ENCODE results near the gene ZSWIM1. TPM values are rescaled to one million over a fixed set of nuclear protein-coding genes. Genes with fewer than 3 reads are reported as not detected.
A peak's percentile ranks its signal among the peaks of the same experiment; 100 is the strongest.
"Not testable (repeated sequence)": the region's sequence is repeated elsewhere in the genome, so short reads cannot be mapped to it uniquely, and the experiment has no call there.

ZSWIM1 gene
- polyA plus RNA-seq, 1 donor from 2014 or later: 5.8 TPM

GRCh38 chr20:45918182-45918737, 37.2 kb downstream of the ZSWIM1 start:
- Mint-ChIP-seq H3K4me3 (no peak overlapping the region), H3K27ac (peak overlapping the region in 1 of 3 donors; percentile 27), H3K36me3 (no peaks in the 10 kb centered on the region), H3K4me1 (no peaks in the 10 kb centered on the region), H3K27me3 (peaks cover 7% of the 10 kb centered on the region), H3K9me3 (no peaks in the 10 kb centered on the region)

DNA sequence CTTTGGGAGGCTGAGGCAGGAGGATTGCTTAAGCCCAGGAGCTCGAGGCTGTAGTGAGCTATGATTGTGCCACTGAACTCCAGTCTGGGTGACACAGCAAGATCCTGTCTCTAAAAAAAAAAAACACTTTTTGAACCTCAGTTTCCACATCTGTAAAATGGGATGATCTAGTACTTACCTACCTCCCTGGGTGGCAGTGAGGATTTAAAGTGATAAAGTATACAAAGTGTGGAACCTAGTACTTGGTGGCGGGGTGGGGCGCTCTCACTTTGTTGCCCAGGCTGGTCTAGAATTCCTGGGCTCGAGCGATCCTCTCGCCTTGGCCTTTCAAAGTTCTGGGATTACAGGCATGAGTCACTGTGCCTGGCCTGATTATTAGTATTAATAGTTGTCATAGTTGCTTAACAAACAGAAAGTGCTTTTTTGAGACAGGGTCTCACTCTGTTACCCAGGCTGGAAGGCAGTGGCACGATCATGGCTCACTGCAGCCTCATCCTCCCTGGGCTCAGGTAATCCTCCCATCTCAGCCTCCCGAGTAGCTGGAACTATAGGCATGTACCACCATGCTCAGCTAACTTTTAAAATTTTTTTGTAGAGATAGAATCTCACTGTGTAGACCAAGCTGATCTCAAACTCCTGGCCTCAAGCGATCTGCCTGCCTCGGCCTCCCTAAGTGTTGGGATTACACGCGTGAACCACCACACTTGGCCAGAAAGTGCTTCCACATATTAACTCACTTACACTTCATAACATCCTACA, 37.9 kb downstream of the ZSWIM1 start:
- Mint-ChIP-seq H3K36me3 (no peaks in the 10 kb centered on the region), H3K27me3 (peaks cover 7% of the 10 kb centered on the region), H3K27ac (peak overlapping the region in 1 of 3 donors; percentile 27), H3K4me1 (no peaks in the 10 kb centered on the region), H3K9me3 (no peaks in the 10 kb centered on the region), H3K4me3 (no peak overlapping the region)

DNA sequence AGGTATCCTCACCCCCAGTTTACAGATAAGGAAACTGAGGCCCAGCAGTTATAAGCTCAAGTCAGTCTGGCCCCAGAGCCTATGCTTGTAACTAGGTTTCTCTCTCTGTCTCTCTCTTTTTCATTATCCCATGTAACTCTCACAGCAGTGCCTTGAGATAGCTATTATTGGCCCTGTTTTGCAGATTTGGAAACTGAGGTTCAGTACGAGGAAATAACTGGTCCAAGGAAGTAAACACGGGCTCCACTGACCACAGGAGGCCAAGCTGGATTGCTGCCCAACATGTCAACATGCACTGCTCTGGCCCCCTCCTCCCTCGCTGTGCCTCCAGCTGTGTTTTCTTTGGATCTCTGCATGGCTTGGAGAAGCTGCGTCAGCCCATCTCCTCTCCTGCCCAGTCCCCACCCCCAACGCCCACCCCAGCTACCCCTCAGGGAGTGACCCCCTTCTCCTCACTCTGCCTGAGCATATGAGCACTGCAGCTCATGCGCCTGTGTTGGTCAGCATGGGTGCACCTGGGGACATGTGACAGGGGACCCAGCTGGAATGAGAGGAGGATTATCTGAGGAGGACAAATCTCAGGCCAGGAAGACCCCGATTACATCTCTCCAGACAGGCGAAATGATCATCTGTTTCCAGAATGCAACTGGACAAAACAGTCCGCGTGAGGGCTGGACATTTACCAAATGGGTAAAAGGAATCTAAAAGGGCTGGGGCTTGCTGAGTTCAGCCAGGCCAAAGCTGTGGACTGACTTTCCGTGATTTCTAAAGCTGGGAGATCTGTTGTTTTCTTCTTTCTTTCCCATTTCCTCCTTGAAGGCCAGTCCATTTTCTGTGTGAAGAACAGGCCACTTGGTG, 38.7 kb downstream of the ZSWIM1 start:
- Mint-ChIP-seq H3K27me3 (peaks cover 7% of the 10 kb centered on the region), H3K4me1 (no peaks in the 10 kb centered on the region), H3K9me3 (no peaks in the 10 kb centered on the region), H3K36me3 (no peaks in the 10 kb centered on the region), H3K4me3 (no peak overlapping the region), H3K27ac (peak overlapping the region in 1 of 3 donors; percentile 59)

DNA sequence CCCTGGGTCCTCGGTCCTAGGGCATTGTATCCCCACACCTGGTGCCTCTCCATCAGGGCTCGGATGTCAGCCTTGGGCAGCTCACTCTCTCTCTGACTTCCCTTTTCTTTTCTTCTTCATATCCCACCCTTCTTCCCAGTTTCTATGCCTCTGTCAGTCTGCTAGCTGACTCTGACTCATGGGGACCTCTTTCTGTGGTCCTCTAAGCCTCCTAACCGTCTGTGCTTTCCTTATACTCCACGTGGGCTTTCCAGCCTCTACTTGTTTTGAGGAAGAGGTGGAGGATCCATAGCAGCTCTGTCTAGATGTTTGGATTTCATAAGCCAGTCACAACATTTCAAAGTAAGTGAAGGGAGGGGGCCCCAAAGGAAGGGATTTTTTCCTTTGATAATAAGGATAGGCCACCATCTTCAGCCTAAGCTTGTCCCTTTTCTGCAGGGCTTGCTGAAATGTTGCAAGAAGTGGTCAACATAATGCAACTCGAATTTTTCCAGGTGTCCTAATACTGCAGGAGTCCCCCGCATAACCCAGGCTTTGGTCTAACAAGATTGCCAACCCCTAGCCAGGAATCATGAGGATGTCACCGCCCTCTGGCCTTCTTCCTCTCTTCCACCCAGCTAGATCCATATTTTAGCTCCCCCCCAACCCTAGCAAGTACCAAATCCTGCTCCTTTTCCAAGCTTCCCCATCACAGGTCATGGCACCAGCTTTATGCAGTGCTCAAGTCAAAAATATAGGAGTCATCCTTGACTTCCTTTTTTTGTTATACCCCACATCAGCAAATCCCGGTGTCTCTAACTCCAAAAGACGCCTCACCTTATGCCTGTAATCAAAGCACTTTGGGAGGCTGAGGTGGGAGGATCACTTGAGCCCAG, 39.7 kb downstream of the ZSWIM1 start:
- Mint-ChIP-seq H3K4me1 (peaks cover 0 to 1% (median 0%) of the 10 kb centered on the region in 3 donors), H3K4me3 (no peak overlapping the region), H3K9me3 (no peaks in the 10 kb centered on the region), H3K36me3 (no peaks in the 10 kb centered on the region), H3K27ac (peak overlapping the region in 1 of 3 donors; percentile 59), H3K27me3 (peaks cover 7% of the 10 kb centered on the region)

- Mint-ChIP-seq H3K4me3 (peak overlapping the region in 1 of 4 donors; percentile 35), H3K9me3 (no peaks in the 10 kb centered on the region), H3K27me3 (peaks cover 3% of the 10 kb centered on the region), H3K36me3 (no peaks in the 10 kb centered on the region), H3K27ac (peak overlapping the region in 1 of 3 donors; percentile 11), H3K4me1 (peaks cover 0 to 1% (median 0%) of the 10 kb centered on the region in 3 donors)
Observed at GRCh38 chr20:45921337-45922189, 40.5 kb downstream of the ZSWIM1 start.

- no peaks in the 10 kb centered on the region for H3K9me3 Mint-ChIP-seq
- H3K27ac Mint-ChIP-seq: no peak overlapping the region
- H3K36me3 Mint-ChIP-seq: no peaks in the 10 kb centered on the region
- peaks cover 1% of the 10 kb centered on the region for H3K27me3 Mint-ChIP-seq
- H3K4me3 Mint-ChIP-seq: no peak overlapping the region
- H3K4me1 Mint-ChIP-seq: peaks cover 0 to 2% (median 0%) of the 10 kb centered on the region in 3 donors
Observed at GRCh38 chr20:45924391-45925261, 43.6 kb downstream of the ZSWIM1 start.

GRCh38 chr20:45925821-45926506, 44.9 kb downstream of the ZSWIM1 start:
- Mint-ChIP-seq H3K36me3 (no peaks in the 10 kb centered on the region), H3K9me3 (no peaks in the 10 kb centered on the region), H3K4me3 (no peak overlapping the region), H3K4me1 (peaks cover 0 to 2% (median 0%) of the 10 kb centered on the region in 3 donors), H3K27ac (no peak overlapping the region), H3K27me3 (peaks cover 1% of the 10 kb centered on the region)

GRCh38 chr20:45926731-45927070, 45.7 kb downstream of the ZSWIM1 start:
- no peaks in the 10 kb centered on the region for H3K9me3 Mint-ChIP-seq
- H3K27ac Mint-ChIP-seq: no peak overlapping the region
- peaks cover 0 to 2% (median 0%) of the 10 kb centered on the region in 3 donors for H3K4me1 Mint-ChIP-seq
- no peaks in the 10 kb centered on the region for H3K27me3 Mint-ChIP-seq
- H3K4me3 Mint-ChIP-seq: no peak overlapping the region
- no peaks in the 10 kb centered on the region for H3K36me3 Mint-ChIP-seq

GRCh38 chr20:45927071-45927878, 46.2 kb downstream of the ZSWIM1 start:
- H3K4me3 Mint-ChIP-seq: no peak overlapping the region
- peak overlapping the region in 1 of 3 donors; percentile 29 for H3K27ac Mint-ChIP-seq
- no peaks in the 10 kb centered on the region for H3K9me3 Mint-ChIP-seq
- H3K4me1 Mint-ChIP-seq: peaks cover 0 to 5% (median 1%) of the 10 kb centered on the region in 3 donors
- no peaks in the 10 kb centered on the region for H3K36me3 Mint-ChIP-seq
- H3K27me3 Mint-ChIP-seq: no peaks in the 10 kb centered on the region

GRCh38 chr20:45931680-45932079, 50.7 kb downstream of the ZSWIM1 start:
- H3K9me3 Mint-ChIP-seq, H3K27me3 Mint-ChIP-seq, H3K36me3 Mint-ChIP-seq: not testable (repeated sequence)
- peak overlapping the region in 1 of 4 donors; percentile 40 for H3K4me3 Mint-ChIP-seq
- peak overlapping the region in 1 of 3 donors; percentile 42 for H3K27ac Mint-ChIP-seq
- H3K4me1 Mint-ChIP-seq: peaks cover 11 to 13% (median 12%) of the 10 kb centered on the region in 3 donors

GRCh38 chr20:45933266-45934045, 52.4 kb downstream of the ZSWIM1 start:
- Mint-ChIP-seq H3K27ac (peak overlapping the region; percentile 95 to 99 (median 96)), H3K27me3 (no peaks in the 10 kb centered on the region), H3K36me3 (peaks cover 5% of the 10 kb centered on the region), H3K9me3 (no peaks in the 10 kb centered on the region), H3K4me1 (peaks cover 11 to 18% (median 12%) of the 10 kb centered on the region in 3 donors), H3K4me3 (peak overlapping the region; percentile 94 to 100 (median 98))

All from IgD-negative memory B cell (primary cell).